ENCODE data around the gene SALL3.

- TF ChIP-seq CTCF (IDR thresholded peaks at IDR 0.05) (no peak), POLR2A (IDR thresholded peaks at IDR 0.05) (no peak)
Measured at GRCh38 chr18:78994977-78995582, 15.5 kb downstream of the SALL3 start.
